ENCODE data around the gene CERK.

- no peak for TF ChIP-seq RAD21 (conservative IDR thresholded peaks at IDR 0.05)
- peak; percentile 3 for TF ChIP-seq POLR2AphosphoS5 (IDR thresholded peaks at IDR 0.05)
- no peak for TF ChIP-seq EP300 (conservative IDR thresholded peaks at IDR 0.05; ENCODE audit: poor library complexity, severe bottlenecking)
- TF ChIP-seq MXI1 (conservative IDR thresholded peaks at IDR 0.05; ENCODE audit: poor library complexity, severe bottlenecking): no peak
- TF ChIP-seq CTCF (IDR thresholded peaks at IDR 0.05; ENCODE audit: poor library complexity, severe bottlenecking): no peak
- no peak for TF ChIP-seq EZH2 (IDR thresholded peaks at IDR 0.05; ENCODE audit: borderline replicate concordance, insufficient read depth, low read length, poor library complexity, severe bottlenecking)
Observed at GRCh38 chr22:46738647-46739093, 618 bp upstream of the CERK start.
